Measurements from ENCODE around the gene XPR1.

XPR1 gene

DNA sequence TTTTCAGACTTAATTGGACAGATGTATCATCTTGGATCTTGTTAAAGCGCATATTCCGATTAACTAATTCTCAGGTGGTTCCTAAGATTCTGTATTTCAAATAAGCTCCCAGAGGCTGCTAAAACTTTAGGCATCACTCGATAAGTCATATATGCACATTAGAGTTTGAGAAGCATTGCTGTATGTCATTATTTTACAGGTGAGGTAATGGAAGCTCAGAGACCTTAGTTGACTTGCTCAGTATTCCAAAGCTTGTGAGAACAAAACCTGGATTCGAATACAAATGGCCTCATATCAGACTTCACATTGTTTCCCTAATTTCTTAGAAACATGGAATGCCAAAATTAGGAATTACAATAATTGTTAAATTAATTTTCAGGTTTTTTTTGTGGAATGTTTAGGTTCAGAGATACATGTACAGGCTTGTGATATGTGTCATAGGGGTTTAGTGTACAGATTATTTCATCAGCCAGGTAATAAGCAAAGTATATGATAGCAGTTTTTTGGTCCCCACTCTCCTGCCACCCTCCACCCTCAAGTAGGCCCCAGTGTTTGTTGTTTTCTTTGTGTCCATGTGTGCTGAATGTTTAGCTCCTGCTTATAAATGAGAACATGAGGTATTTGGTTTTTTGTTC, 96.8 kb downstream of the XPR1 start:
- Histone ChIP-seq H3K36me3 (ENCODE audit: low read length) (no peaks in the 10 kb centered on the region), H3K27me3 (ENCODE audit: low read length) (no peaks in the 10 kb centered on the region), H3K79me2 (ENCODE audit: insufficient read depth, low read length) (no peaks in the 10 kb centered on the region), H3F3A (ENCODE audit: insufficient read depth) (no peaks in the 10 kb centered on the region), H3K9ac (ENCODE audit: low read length) (no peak overlapping the region), H2AFZ (ENCODE audit: low read depth, low read length, severe bottlenecking) (no peak overlapping the region), H3K9me2 (replicated peaks; ENCODE audit: insufficient read depth, low read length) (no peaks in the 10 kb centered on the region), H3K27ac (ENCODE audit: low read depth, low read length) (no peak overlapping the region), H3K9me3 (ENCODE audit: insufficient read depth, low read length) (peaks cover 7% of the 10 kb centered on the region; the same call in 1 of the 2 replicates), H3K4me2 (ENCODE audit: low read depth, low read length, poor library complexity, severe bottlenecking) (no peak overlapping the region), H4K20me1 (ENCODE audit: low read depth, low read length) (no peaks in the 10 kb centered on the region), H3K4me3 (ENCODE audit: insufficient read depth, low read length, poor library complexity, severe bottlenecking) (no peak overlapping the region)
- TF ChIP-seq EZH2phosphoT487 (conservative IDR thresholded peaks at IDR 0.05; ENCODE audit: low read length) = no peak
- TF ChIP-seq, protein P1, sequence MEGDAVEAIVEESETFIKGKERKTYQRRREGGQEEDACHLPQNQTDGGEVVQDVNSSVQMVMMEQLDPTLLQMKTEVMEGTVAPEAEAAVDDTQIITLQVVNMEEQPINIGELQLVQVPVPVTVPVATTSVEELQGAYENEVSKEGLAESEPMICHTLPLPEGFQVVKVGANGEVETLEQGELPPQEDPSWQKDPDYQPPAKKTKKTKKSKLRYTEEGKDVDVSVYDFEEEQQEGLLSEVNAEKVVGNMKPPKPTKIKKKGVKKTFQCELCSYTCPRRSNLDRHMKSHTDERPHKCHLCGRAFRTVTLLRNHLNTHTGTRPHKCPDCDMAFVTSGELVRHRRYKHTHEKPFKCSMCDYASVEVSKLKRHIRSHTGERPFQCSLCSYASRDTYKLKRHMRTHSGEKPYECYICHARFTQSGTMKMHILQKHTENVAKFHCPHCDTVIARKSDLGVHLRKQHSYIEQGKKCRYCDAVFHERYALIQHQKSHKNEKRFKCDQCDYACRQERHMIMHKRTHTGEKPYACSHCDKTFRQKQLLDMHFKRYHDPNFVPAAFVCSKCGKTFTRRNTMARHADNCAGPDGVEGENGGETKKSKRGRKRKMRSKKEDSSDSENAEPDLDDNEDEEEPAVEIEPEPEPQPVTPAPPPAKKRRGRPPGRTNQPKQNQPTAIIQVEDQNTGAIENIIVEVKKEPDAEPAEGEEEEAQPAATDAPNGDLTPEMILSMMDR (IDR thresholded peaks at IDR 0.05; ENCODE audit: insufficient read depth, low read length, poor library complexity, severe bottlenecking) = no peak

DNA sequence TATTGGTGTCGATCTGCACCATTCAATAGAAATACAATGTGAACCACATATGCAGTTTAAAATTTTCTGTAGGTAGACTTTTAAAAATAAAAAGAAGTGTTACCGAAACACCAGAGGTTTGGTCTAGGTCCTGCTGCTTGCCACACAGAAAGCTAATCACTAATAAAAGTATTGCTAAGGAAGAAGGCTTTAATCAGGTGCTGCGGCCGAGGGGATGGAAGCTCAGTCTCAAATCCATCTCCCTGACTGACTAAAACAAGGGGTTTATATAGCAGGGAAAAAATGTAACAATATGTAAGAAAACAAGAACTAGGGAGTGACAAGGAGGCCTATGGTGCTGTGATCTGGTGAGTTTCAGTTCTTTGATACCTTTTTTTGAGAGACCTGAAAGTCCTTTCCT, 99.3 kb downstream of the XPR1 start:
- Histone ChIP-seq H3F3A (ENCODE audit: insufficient read depth) (no peaks in the 10 kb centered on the region), H3K9ac (ENCODE audit: low read length) (no peak overlapping the region), H2AFZ (ENCODE audit: low read depth, low read length, severe bottlenecking) (no peak overlapping the region), H3K27me3 (ENCODE audit: low read length) (no peaks in the 10 kb centered on the region), H3K9me2 (replicated peaks; ENCODE audit: insufficient read depth, low read length) (no peaks in the 10 kb centered on the region), H4K20me1 (ENCODE audit: low read depth, low read length) (no peaks in the 10 kb centered on the region), H3K79me2 (ENCODE audit: insufficient read depth, low read length) (no peaks in the 10 kb centered on the region), H3K36me3 (ENCODE audit: low read length) (no peaks in the 10 kb centered on the region), H3K27ac (ENCODE audit: low read depth, low read length) (no peak overlapping the region), H3K4me3 (ENCODE audit: insufficient read depth, low read length, poor library complexity, severe bottlenecking) (no peak overlapping the region), H3K9me3 (ENCODE audit: insufficient read depth, low read length) (peaks cover 23% of the 10 kb centered on the region; the same call in 1 of the 2 replicates), H3K4me2 (ENCODE audit: low read depth, low read length, poor library complexity, severe bottlenecking) (no peak overlapping the region)
- TF ChIP-seq EZH2phosphoT487 (conservative IDR thresholded peaks at IDR 0.05; ENCODE audit: low read length) = no peak
- TF ChIP-seq, protein P1 (IDR thresholded peaks at IDR 0.05; ENCODE audit: insufficient read depth, low read length, poor library complexity, severe bottlenecking) = no peak

GRCh38 chr1:180732866-180733265, 101.0 kb downstream of the XPR1 start:
- H3K4me2 ChIP-seq (ENCODE audit: low read depth, low read length, poor library complexity, severe bottlenecking) = no peak overlapping the region
- no peaks in the 10 kb centered on the region for H4K20me1 ChIP-seq (ENCODE audit: low read depth, low read length)
- no peaks in the 10 kb centered on the region for H3K79me2 ChIP-seq (ENCODE audit: insufficient read depth, low read length)
- no peak overlapping the region for H3K27ac ChIP-seq (ENCODE audit: low read depth, low read length)
- H2AFZ ChIP-seq (ENCODE audit: low read depth, low read length, severe bottlenecking) = no peak overlapping the region
- no peak overlapping the region for H3K9ac ChIP-seq (ENCODE audit: low read length)
- H3K4me3 ChIP-seq (ENCODE audit: insufficient read depth, low read length, poor library complexity, severe bottlenecking) = no peak overlapping the region
- no peaks in the 10 kb centered on the region for H3K9me2 ChIP-seq (replicated peaks; ENCODE audit: insufficient read depth, low read length)
- no peaks in the 10 kb centered on the region for H3F3A ChIP-seq (ENCODE audit: insufficient read depth)
- TF ChIP-seq, protein P1 (IDR thresholded peaks at IDR 0.05; ENCODE audit: insufficient read depth, low read length, poor library complexity, severe bottlenecking) = no peak
- no peak for TF ChIP-seq EZH2phosphoT487 (conservative IDR thresholded peaks at IDR 0.05; ENCODE audit: low read length)
- H3K9me3 ChIP-seq (ENCODE audit: insufficient read depth, low read length) = peaks cover 23% of the 10 kb centered on the region; the same call in 1 of the 2 replicates
- no peaks in the 10 kb centered on the region for H3K36me3 ChIP-seq (ENCODE audit: low read length)
- no peaks in the 10 kb centered on the region for H3K27me3 ChIP-seq (ENCODE audit: low read length)
